ENCODE data around the gene GPR156. TPM values are rescaled to one million over a fixed set of nuclear protein-coding genes. Genes with fewer than 3 reads are reported as not detected.

Gene GPR156
- total RNA-seq, 1 experiment from 2014 or later, result 2.8 TPM

GRCh38 chr3:120162400-120162799 is 122.6 kb downstream of the GPR156 start:
- H3K9me2 ChIP-seq (ENCODE audit: insufficient read depth), result no peaks in the 10 kb centered on the region
- H3K79me2 ChIP-seq (ENCODE audit: low read depth), result no peaks in the 10 kb centered on the region
- no peak overlapping the region for H3K4me2 ChIP-seq
- POLR2A ChIA-PET (ENCODE audit: unreplicated experiment), result interaction anchor here (0.5 kb wide), 2 partner anchors 24 to 27 kb away, joined by 6 to 8 read pairs; no protein-coding TSS in a partner anchor
- peaks cover 27% of the 10 kb centered on the region for H3F3A ChIP-seq (ENCODE audit: insufficient read depth, low read depth)
- intact Hi-C loops (cut with micrococcal nuclease; ENCODE audit: unreplicated experiment), result no loop called here
- no peaks in the 10 kb centered on the region for H3K9me3 ChIP-seq (ENCODE audit: insufficient read depth, low read depth)
- no peaks in the 10 kb centered on the region for H4K20me1 ChIP-seq (ENCODE audit: insufficient read depth)
- peaks cover 43% of the 10 kb centered on the region for H3K4me1 ChIP-seq (replicated peaks; ENCODE audit: insufficient read depth)
- no peaks in the 10 kb centered on the region for H3K36me3 ChIP-seq (ENCODE audit: low read depth)
- H2AFZ ChIP-seq, result no peak overlapping the region
- no peak for TF ChIP-seq EZH2 (IDR thresholded peaks at IDR 0.05; ENCODE audit: low read depth)
- peak overlapping the region; percentile 43 for H3K27ac ChIP-seq
- no TSS peak for BruUV-seq (replicated peaks)
- peak in 1 of 2 experiments; percentile 45 for DNase-seq
- CTCF ChIA-PET, result no interaction called here
- H3K4me3 ChIP-seq, result no peak overlapping the region
- H3K27me3 ChIP-seq (ENCODE audit: insufficient read depth, low read depth), result no peaks in the 10 kb centered on the region

DNA sequence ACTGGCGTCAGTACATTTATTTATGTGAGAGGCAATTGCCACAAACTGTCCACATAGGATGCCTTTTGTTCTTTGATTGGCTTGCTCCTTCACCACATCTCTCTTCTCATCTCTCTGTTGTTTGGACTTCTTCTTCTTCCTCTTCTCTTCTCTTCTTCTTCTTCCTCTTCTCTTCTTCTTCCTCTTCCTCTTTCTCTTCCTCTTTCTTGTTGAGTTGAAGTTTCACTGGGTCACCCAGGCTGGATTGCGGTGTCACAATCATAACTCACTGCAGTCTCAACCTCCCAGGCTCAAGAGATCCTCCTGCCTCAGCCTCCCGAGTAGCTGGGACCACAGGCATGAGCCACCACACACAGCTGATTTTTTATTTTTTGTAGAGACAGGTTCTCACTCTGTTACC is 123.1 kb downstream of the GPR156 start:
- Histone ChIP-seq H4K20me1 (ENCODE audit: insufficient read depth) (no peaks in the 10 kb centered on the region), H3K9me2 (ENCODE audit: insufficient read depth) (no peaks in the 10 kb centered on the region), H3K27ac (peak overlapping the region; percentile 43), H3K27me3 (ENCODE audit: insufficient read depth, low read depth) (no peaks in the 10 kb centered on the region), H3K4me2 (no peak overlapping the region), H3K9me3 (ENCODE audit: insufficient read depth, low read depth) (no peaks in the 10 kb centered on the region), H3K4me3 (no peak overlapping the region), H2AFZ (no peak overlapping the region), H3F3A (ENCODE audit: insufficient read depth, low read depth) (peaks cover 27% of the 10 kb centered on the region), H3K4me1 (replicated peaks; ENCODE audit: insufficient read depth) (peaks cover 43% of the 10 kb centered on the region), H3K36me3 (ENCODE audit: low read depth) (no peaks in the 10 kb centered on the region), H3K79me2 (ENCODE audit: low read depth) (no peaks in the 10 kb centered on the region)
- ChIA-PET CTCF (no interaction called here), POLR2A (ENCODE audit: unreplicated experiment) (interaction anchor here (0.5 kb wide), 1 partner anchor 26 kb away, joined by 6 read pairs; no protein-coding TSS in a partner anchor)
- intact Hi-C loops (cut with micrococcal nuclease; ENCODE audit: unreplicated experiment), result no loop called here
- BruUV-seq (replicated peaks), result no TSS peak
- DNase-seq, result no peak
- TF ChIP-seq EZH2 (IDR thresholded peaks at IDR 0.05; ENCODE audit: low read depth), result no peak
- no peak for TF ChIP-seq CTCF (conservative IDR thresholded peaks at IDR 0.05)

GRCh38 chr3:120160050-120160449 is 125.0 kb downstream of the GPR156 start:
- Histone ChIP-seq H3K4me2 (peak overlapping the region; percentile 61), H3K4me1 (replicated peaks; ENCODE audit: insufficient read depth) (peaks cover 43% of the 10 kb centered on the region), H4K20me1 (ENCODE audit: insufficient read depth) (no peaks in the 10 kb centered on the region), H3K9me2 (ENCODE audit: insufficient read depth) (no peaks in the 10 kb centered on the region), H3K4me3 (no peak overlapping the region; the same call in 1 of the 2 replicates), H3K79me2 (ENCODE audit: low read depth) (no peaks in the 10 kb centered on the region), H3K27me3 (ENCODE audit: insufficient read depth, low read depth) (no peaks in the 10 kb centered on the region), H3K27ac (peak overlapping the region; percentile 98), H2AFZ (no peak overlapping the region), H3F3A (ENCODE audit: insufficient read depth, low read depth) (peaks cover 27% of the 10 kb centered on the region), H3K9me3 (ENCODE audit: insufficient read depth, low read depth) (peaks cover 11% of the 10 kb centered on the region; the same call in 1 of the 2 replicates), H3K36me3 (ENCODE audit: low read depth) (no peaks in the 10 kb centered on the region)
- intact Hi-C loops (cut with micrococcal nuclease; ENCODE audit: unreplicated experiment), result loop anchor here (1.0 kb wide), 3 partner anchors 13 to 65 kb away; no protein-coding TSS in a partner anchor
- DNase-seq, result peak; percentile 90 to 99
- TF ChIP-seq CTCF (conservative IDR thresholded peaks at IDR 0.05) (no peak), EZH2 (IDR thresholded peaks at IDR 0.05; ENCODE audit: low read depth) (no peak)
- POLR2A ChIA-PET (ENCODE audit: unreplicated experiment), result interaction anchor here (0.6 to 1.4 kb wide), 6 partner anchors 13 to 643 kb away, joined by 3 to 29 read pairs (median 5); no protein-coding TSS in a partner anchor
- no TSS peak for BruUV-seq (replicated peaks)
- CTCF ChIA-PET, result interaction anchor here (0.7 kb wide), 1 partner anchor 65 kb away, joined by 3 read pairs; no protein-coding TSS in a partner anchor

Data from PC-9 (cell line).